SU-DHL-6 (cell line): ENCODE measurements around the gene SART3.

Experiments used
- H2AFZ ChIP-seq: fragments of 200-600 bp; sonication (generic); 2 replicates; pipeline ENCODE4 v1.6.1; 2014; ENCODE audit warnings: low read depth, mild to moderate bottlenecking, moderate library complexity, mixed read lengths, antibody characterized with exemption, low read length; ENCODE audit not compliant: severe bottlenecking
- H3F3A ChIP-seq: fragments of 200-600 bp; shearing (Covaris generic); 2 replicates; pipeline ENCODE4 v1.6.0; 2016; ENCODE audit warnings: antibody characterized with exemption, mild to moderate bottlenecking; ENCODE audit not compliant: insufficient read depth
- H3K27ac ChIP-seq: fragments of 200-600 bp; sonication (generic); 2 replicates; pipeline ENCODE4 v1.5.1; 2016; ENCODE audit warnings: low read depth, mild to moderate bottlenecking, low read length, moderate library complexity, mixed read lengths
- H3K27me3 ChIP-seq: fragments of 200-600 bp; sonication (generic), shearing (Covaris generic); 2 replicates; pipeline ENCODE4 v1.6.0; 2014; ENCODE audit warnings: mild to moderate bottlenecking, low read length
- H3K36me3 ChIP-seq: fragments of 200-600 bp; sonication (generic); 2 replicates; pipeline ENCODE4 v1.6.1; 2014; ENCODE audit warnings: mild to moderate bottlenecking, low read length, mixed read lengths
- H3K4me2 ChIP-seq: fragments of 300-600, 200-600 bp; shearing (Covaris generic), sonication (generic); 2 replicates; pipeline ENCODE4 v1.6.0; 2014; ENCODE audit warnings: low read length, low read depth, mild to moderate bottlenecking; ENCODE audit not compliant: poor library complexity, severe bottlenecking
- H3K4me3 ChIP-seq: fragments of 200-600 bp; sonication (generic); 2 replicates; pipeline ENCODE4 v1.5.1; 2014; ENCODE audit warnings: antibody characterized with exemption, low read length, mild to moderate bottlenecking, mixed read lengths; ENCODE audit not compliant: insufficient read depth, poor library complexity, severe bottlenecking
- H3K79me2 ChIP-seq: fragments of 200-600 bp; sonication (generic); 2 replicates; pipeline ENCODE4 v1.6.1; 2014; ENCODE audit warnings: mild to moderate bottlenecking, low read length, moderate library complexity; ENCODE audit not compliant: insufficient read depth
- H3K9ac ChIP-seq: fragments of 200-600 bp; sonication (generic); 2 replicates; pipeline ENCODE4 v1.7.0; 2014; ENCODE audit warnings: mild to moderate bottlenecking, low read length
- H3K9me2 ChIP-seq: fragments of 200-600 bp; sonication (generic); replicated peaks from 2 replicates; pipeline ENCODE4 v1.6.1; 2014; ENCODE audit warnings: low read length; ENCODE audit not compliant: insufficient read depth
- H3K9me3 ChIP-seq: fragments of 200-600 bp; sonication (generic); 2 replicates; pipeline ENCODE4 v1.6.1; 2014; ENCODE audit warnings: low read length, mixed read lengths; ENCODE audit not compliant: insufficient read depth
- H4K20me1 ChIP-seq: fragments of 200-600 bp; sonication (generic); 2 replicates; pipeline ENCODE4 v1.6.1; 2014; ENCODE audit warnings: low read depth, mild to moderate bottlenecking, antibody characterized with exemption, low read length, moderate library complexity, mixed read lengths
- EZH2phosphoT487 ChIP-seq: fragments of 200-600 bp; sonication (generic), shearing (Covaris generic); conservative IDR thresholded peaks from 2 replicates; pipeline ENCODE4 v1.6.1; 2018; ENCODE audit warnings: mild to moderate bottlenecking, antibody characterized with exemption, low read length, moderate library complexity, mixed read lengths
- TF ChIP-seq, protein P1 (sequence below): fragments of 200-600 bp; sonication (generic); IDR thresholded peaks from one replicate; pipeline ENCODE4 v1.5.1; 2017; ENCODE audit warnings: antibody characterized with exemption, mild to moderate bottlenecking, low read length, moderate library complexity; ENCODE audit not compliant: insufficient read depth, poor library complexity, severe bottlenecking

SART3 gene

DNA sequence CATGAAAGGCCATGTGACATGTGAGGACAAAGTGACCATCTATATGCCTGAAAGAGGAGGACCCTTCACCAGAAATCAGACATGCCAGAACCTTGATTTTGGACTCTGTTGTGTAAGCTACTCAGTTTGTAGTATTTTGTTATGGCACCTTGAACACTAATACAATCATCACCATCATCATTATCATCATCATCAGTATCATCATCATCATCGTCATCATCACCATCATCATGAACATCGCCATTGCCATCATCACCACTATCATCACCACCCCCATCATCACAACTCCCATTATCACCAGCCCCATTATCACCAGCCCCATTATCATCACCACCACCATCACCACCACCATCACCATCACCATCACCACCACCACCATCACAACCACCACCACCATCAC lies 17.3 kb upstream of the SART3 start:
- Histone ChIP-seq H3K4me3 (no peak overlapping the region), H3K36me3 (no peaks in the 10 kb centered on the region), H3K9me2 (no peaks in the 10 kb centered on the region), H4K20me1 (no peaks in the 10 kb centered on the region), H2AFZ (no peak overlapping the region), H3K27ac (no peak overlapping the region), H3K4me2 (no peak overlapping the region), H3K79me2 (no peaks in the 10 kb centered on the region), H3F3A (no peaks in the 10 kb centered on the region), H3K9ac (no peak overlapping the region), H3K27me3 (no peaks in the 10 kb centered on the region), H3K9me3 (no peaks in the 10 kb centered on the region)
- TF ChIP-seq EZH2phosphoT487 = no peak
- TF ChIP-seq, protein P1, sequence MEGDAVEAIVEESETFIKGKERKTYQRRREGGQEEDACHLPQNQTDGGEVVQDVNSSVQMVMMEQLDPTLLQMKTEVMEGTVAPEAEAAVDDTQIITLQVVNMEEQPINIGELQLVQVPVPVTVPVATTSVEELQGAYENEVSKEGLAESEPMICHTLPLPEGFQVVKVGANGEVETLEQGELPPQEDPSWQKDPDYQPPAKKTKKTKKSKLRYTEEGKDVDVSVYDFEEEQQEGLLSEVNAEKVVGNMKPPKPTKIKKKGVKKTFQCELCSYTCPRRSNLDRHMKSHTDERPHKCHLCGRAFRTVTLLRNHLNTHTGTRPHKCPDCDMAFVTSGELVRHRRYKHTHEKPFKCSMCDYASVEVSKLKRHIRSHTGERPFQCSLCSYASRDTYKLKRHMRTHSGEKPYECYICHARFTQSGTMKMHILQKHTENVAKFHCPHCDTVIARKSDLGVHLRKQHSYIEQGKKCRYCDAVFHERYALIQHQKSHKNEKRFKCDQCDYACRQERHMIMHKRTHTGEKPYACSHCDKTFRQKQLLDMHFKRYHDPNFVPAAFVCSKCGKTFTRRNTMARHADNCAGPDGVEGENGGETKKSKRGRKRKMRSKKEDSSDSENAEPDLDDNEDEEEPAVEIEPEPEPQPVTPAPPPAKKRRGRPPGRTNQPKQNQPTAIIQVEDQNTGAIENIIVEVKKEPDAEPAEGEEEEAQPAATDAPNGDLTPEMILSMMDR = no peak

DNA sequence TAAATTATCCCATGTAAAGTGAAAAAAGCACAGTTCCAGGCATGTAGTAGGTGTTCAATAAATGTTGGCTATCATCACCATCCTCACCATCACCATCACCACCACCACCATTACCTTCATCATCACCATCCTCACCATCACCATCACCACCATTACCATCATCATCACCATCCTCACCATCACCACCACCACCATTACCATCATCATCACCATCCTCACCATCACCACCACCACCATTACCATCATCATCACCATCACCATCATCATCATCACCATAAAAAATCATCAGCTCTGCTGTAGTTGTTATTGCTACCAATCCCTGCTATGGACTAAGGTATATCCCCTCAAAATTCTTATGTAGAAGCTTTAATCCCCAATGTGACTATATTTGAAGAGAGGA lies 16.5 kb upstream of the SART3 start:
- no peak overlapping the region for H3K27ac ChIP-seq
- no peak for TF ChIP-seq EZH2phosphoT487
- TF ChIP-seq, protein P1 = no peak
- no peak overlapping the region for H3K9ac ChIP-seq
- H4K20me1 ChIP-seq = no peaks in the 10 kb centered on the region
- H3K4me2 ChIP-seq = no peak overlapping the region
- no peak overlapping the region for H3K4me3 ChIP-seq
- no peaks in the 10 kb centered on the region for H3K27me3 ChIP-seq
- no peak overlapping the region for H2AFZ ChIP-seq
- H3K9me3 ChIP-seq = no peaks in the 10 kb centered on the region
- H3K9me2 ChIP-seq = no peaks in the 10 kb centered on the region
- no peaks in the 10 kb centered on the region for H3K79me2 ChIP-seq
- H3K36me3 ChIP-seq = no peaks in the 10 kb centered on the region
- H3F3A ChIP-seq = no peaks in the 10 kb centered on the region

DNA sequence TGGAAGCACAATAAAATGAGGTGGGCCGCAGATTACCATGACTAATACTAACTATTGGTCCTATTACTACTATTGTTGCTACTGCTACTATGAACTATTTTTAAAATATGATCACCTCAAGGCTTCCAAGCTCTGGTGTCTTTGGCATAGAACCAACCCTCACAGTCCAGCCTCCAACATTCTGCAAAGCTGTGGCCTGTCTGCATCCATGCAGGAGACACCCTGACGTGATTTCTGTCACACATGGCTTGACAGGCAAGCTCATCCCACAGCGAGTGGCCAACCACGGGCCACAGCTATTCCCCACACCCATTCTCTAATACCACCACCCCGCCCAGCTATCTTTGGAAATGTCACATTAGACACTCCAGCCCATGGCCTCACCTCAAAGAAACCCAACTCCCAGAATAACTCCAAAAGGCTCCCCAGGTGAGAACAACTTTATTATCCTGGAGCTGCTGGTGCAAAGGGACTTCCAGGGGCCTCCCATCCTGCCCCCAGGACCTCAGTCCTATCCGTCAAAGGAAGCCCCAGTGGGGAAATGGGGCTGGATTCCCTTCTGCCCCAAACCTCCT lies 15.8 kb upstream of the SART3 start:
- Histone ChIP-seq H3F3A (no peaks in the 10 kb centered on the region), H3K27me3 (no peaks in the 10 kb centered on the region), H3K4me3 (no peak overlapping the region), H2AFZ (no peak overlapping the region), H3K9me2 (no peaks in the 10 kb centered on the region), H3K9ac (no peak overlapping the region), H3K27ac (no peak overlapping the region), H3K9me3 (no peaks in the 10 kb centered on the region), H3K79me2 (no peaks in the 10 kb centered on the region), H4K20me1 (no peaks in the 10 kb centered on the region), H3K36me3 (no peaks in the 10 kb centered on the region), H3K4me2 (no peak overlapping the region)
- TF ChIP-seq EZH2phosphoT487 = no peak
- TF ChIP-seq, protein P1 = no peak
